GM12875 (cell line): ENCODE results near the gene ZNF207.

Experiments used
- H3K4me3 ChIP-seq: one replicate; pipeline ENCODE4 v1.5.1; 2011; ENCODE audit warnings: low read depth, low read length, control low read depth
- CTCF ChIP-seq: IDR thresholded peaks from 2 replicates; pipeline ENCODE4 v1.5.1; 2011; ENCODE audit warnings: low read depth, mild to moderate bottlenecking, control low read depth, inconsistent platforms, low read length, moderate library complexity, borderline replicate concordance; ENCODE audit not compliant: insufficient read depth

The ZNF207 gene

GRCh38 chr17:32335046-32335445 lies 14.9 kb upstream of the ZNF207 start:
- no peak for TF ChIP-seq CTCF
- H3K4me3 ChIP-seq: no peak overlapping the region

DNA sequence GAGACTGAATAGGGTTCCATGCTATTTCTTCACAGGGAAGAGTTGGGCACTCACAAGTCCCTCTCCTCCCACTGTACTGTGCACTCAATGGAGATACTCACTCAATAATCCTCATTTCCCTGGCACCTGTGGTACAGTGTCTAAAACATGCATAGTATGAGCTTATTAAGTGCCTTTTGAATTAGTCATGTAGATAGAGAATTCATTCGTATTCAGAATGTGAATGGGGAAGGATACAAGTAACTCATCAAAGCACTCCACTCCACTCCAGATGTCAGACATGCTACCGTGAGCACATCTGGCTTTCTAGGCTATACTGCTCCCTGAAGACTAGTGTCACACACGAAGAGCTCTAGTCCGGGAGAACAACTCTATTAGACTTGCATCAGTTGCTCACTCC lies 14.3 kb upstream of the ZNF207 start:
- no peak for TF ChIP-seq CTCF
- H3K4me3 ChIP-seq: no peak overlapping the region

GRCh38 chr17:32341141-32341856 lies 8.7 kb upstream of the ZNF207 start:
- TF ChIP-seq CTCF: 0 out of 2 replicates have a peak, but pooled peaks have one; percentile 18
- H3K4me3 ChIP-seq: peak overlapping the region; percentile 84

- H3K4me3 ChIP-seq: peak within 1 kb of the TSS; percentile 84
- TF ChIP-seq CTCF: no peak
Observed at GRCh38 chr17:32341857-32342602, 7.9 kb upstream of the ZNF207 start, which contains the start of gene C17orf75. Gene C17orf75, minus strand, starts transcription at chr17:32342173. Its CDS starts 34 bp downstream, at chr17:32342139.

- no peak overlapping the region for H3K4me3 ChIP-seq
- TF ChIP-seq CTCF: no peak
Observed at GRCh38 chr17:32342603-32343325, 7.2 kb upstream of the ZNF207 start.

DNA sequence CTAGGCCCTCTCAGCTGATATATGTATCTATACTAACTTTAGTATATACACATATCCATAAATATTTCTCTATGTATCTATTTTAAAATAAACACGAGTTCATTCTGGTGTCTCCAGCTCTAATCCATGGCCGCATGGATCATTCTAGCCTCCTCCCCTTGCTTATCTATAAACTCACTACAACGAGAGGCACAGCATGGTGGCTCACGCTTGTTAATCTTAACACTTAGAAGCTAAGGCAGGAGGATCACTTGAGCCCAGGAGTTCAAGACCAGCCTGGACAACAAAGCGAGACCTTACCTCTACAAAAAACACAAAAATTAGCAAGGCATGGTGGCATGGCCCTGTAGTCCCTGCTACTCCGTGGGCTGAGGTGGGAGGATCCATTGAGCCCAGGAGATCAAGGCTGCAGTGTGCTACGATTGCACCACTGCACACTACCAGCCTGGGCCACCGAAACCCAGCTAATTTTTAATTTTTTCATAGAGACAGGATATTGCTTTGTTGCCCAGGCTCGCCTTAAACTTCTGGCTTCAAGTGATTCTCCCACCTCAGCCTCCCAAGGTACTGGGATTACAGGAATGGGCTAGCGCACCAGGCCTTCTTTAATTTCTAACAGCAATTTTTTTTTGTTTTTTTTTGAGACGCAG lies 3.9 kb upstream of the ZNF207 start:
- no peak for TF ChIP-seq CTCF
- H3K4me3 ChIP-seq: no peak overlapping the region
